K562 (cell line): ENCODE measurements around the gene SEPTIN12. TPM values are rescaled to one million over a fixed set of nuclear protein-coding genes. Genes with fewer than 3 reads are reported as not detected.

ENCODE experiments used
- AFF1 ChIP-seq, 2 experiments: fragments of 450-650 bp; IDR thresholded peaks; 2 replicates each; pipeline ENCODE4 v1.6.1; 2018; ENCODE audit warnings: mild to moderate bottlenecking in 2 of 2, low read depth in 1 of 2; ENCODE audit not compliant: partially characterized antibody in 2 of 2
- ASH1L ChIP-seq: fragments of 450-650 bp; IDR thresholded peaks from 2 replicates; pipeline ENCODE4 v1.6.1; 2018; ENCODE audit warnings: borderline replicate concordance, mild to moderate bottlenecking, low read depth; ENCODE audit not compliant: partially characterized antibody
- BHLHE40 ChIP-seq: IDR thresholded peaks from 2 replicates; pipeline ENCODE4 v1.6.1; 2011; ENCODE audit warnings: low read length, improper control_type of control experiment
- CREBBP ChIP-seq: IDR thresholded peaks from one replicate; pipeline ENCODE4 v1.6.1; 2012; ENCODE audit warnings: low read depth, mild to moderate bottlenecking, control low read depth, inconsistent platforms, low read length
- ETS1 ChIP-seq: conservative IDR thresholded peaks from 2 replicates; pipeline ENCODE4 v1.6.1; 2011; ENCODE audit warnings: low read depth, mild to moderate bottlenecking, low read length; ENCODE audit not compliant: control insufficient read depth
- ID3 ChIP-seq, 2 experiments: fragments of 250-450 bp in 1 of 2; fragments of 450-650 bp in 1 of 2; sonication (Bioruptor Pico) in 1 of 2; IDR thresholded peaks; 2 replicates each; pipeline versions ENCODE4 v1.6.1 to v1.8.0; 2016 to 2021; ENCODE audit warnings: mild to moderate bottlenecking in 2 of 2, moderate library complexity in 2 of 2, missing compliant biosample characterization in 1 of 2, missing genetic modification characterization in 1 of 2
- L3MBTL2 ChIP-seq: fragments of 450-650 bp; IDR thresholded peaks from 2 replicates; pipeline ENCODE4 v1.6.1; 2016; ENCODE audit warnings: mild to moderate bottlenecking, moderate library complexity
- MEF2A ChIP-seq: IDR thresholded peaks from 2 replicates; pipeline ENCODE4 v1.6.1; 2011; ENCODE audit warnings: low read depth, mild to moderate bottlenecking, low read length, moderate library complexity; ENCODE audit not compliant: control insufficient read depth
- NR2C2 ChIP-seq, 2 experiments: fragments of 200-800 bp in 1 of 2; sonication (Bioruptor generic) in 1 of 2; sonication (generic) in 1 of 2; formaldehyde crosslinking in 1 of 2; IDR thresholded peaks; 2 replicates each; pipeline versions ENCODE4 v1.6.1 to v1.8.0; 2016 to 2022; ENCODE audit warnings: mild to moderate bottlenecking in 1 of 2, missing compliant biosample characterization in 1 of 2, missing genetic modification characterization in 1 of 2, missing genetic modification reagents in 1 of 2
- PHB2 ChIP-seq: fragments of 450-650 bp; IDR thresholded peaks from 2 replicates; pipeline ENCODE4 v1.6.1; 2017; ENCODE audit warnings: low read depth
- TAF1 ChIP-seq: IDR thresholded peaks from 2 replicates; pipeline ENCODE4 v1.6.1; 2011; ENCODE audit warnings: mild to moderate bottlenecking, low read length, moderate library complexity; ENCODE audit not compliant: insufficient read depth, control insufficient read depth, severe bottlenecking; ENCODE audit errors: extremely low read depth
- TBP ChIP-seq: optimal IDR thresholded peaks from 2 replicates; pipeline ENCODE3; 2011; ENCODE audit warnings: low read depth, low read length, improper control_type of control experiment
- ZBTB26 ChIP-seq: fragments of 450-650 bp; formaldehyde crosslinking; IDR thresholded peaks from 2 replicates; pipeline ENCODE4 v1.4.0; 2022; ENCODE audit warnings: missing genetic modification characterization
- ZNF354B ChIP-seq: fragments of 250-450 bp; sonication (Bioruptor Pico); IDR thresholded peaks from 2 replicates; pipeline ENCODE4 v1.4.0; 2020
- ZNF639 ChIP-seq, 2 experiments: fragments of 200-800 bp in 1 of 2; sonication (Bioruptor generic) in 1 of 2; sonication (generic) in 1 of 2; formaldehyde crosslinking in 1 of 2; IDR thresholded peaks in 1 of 2; conservative IDR thresholded peaks in 1 of 2; 2 replicates each; pipeline versions ENCODE4 v1.5.0 to v1.6.1; 2016 to 2020; ENCODE audit warnings: missing compliant biosample characterization in 1 of 2, missing genetic modification characterization in 1 of 2, missing genetic modification reagents in 1 of 2
- polyA plus RNA-seq, 8 experiments: library from polyadenylated mRNA; depleted of rRNA in 4 of 8; stranded (reverse) in 5 of 8; unstranded in 3 of 8; fragments of >200 nt; fragmentation: Nextera tagmentation in 2 of 8; fragmentation: Illumina TruSeq in 1 of 8; extraction: Ambion mirVana in 2 of 8; extraction: Trizol in 1 of 8; gene quantifications; 2 replicates each; pipeline versions ENCODE4 v1.2.1 to v1.2.3, GENCODE V29; 2011 to 2014; ENCODE audit warnings: inconsistent platforms in 1 of 8, missing spikeins in 1 of 8
- total RNA-seq, 7 experiments: library from RNA; depleted of rRNA in 6 of 7; stranded (reverse); fragments of >200 nt in 6 of 7; fragmentation: Illumina TruSeq in 2 of 7; extraction: Trizol in 2 of 7; gene quantifications; 2 replicates each; pipeline versions ENCODE4 v1.2.1 to v1.2.3, GENCODE V29; 2011 to 2021; ENCODE audit warnings: low replicate concordance in 1 of 7

The SEPTIN12 gene
- total and polyA plus RNA-seq, 9 of the 15 experiments (the other 6 are each of a cell fraction or from before 2014, with no cell fraction given) = not detected

GRCh38 chr16:4734063-4734729, 53.9 kb downstream of the SEPTIN12 start, which contains the start of the genes ANKS3 and DNAAF8 (continued):
- TF ChIP-seq ETS1 (peak; percentile 73; the same call in 1 of the 2 replicates), PHB2 (no peak), ZNF639 (CRISPR knock-in tag; conservative IDR thresholded peaks at IDR 0.05 in 1 of 2, IDR thresholded peaks at IDR 0.05 in 1 of 2) (peak in 1 of 2 experiments; percentile 99; a peak in 2 of 4 replicates), ID3 (CRISPR knock-in tag; IDR thresholded peaks at IDR 0.05) (no peak), ID3 (tag; IDR thresholded peaks at IDR 0.05) (0 out of 2 replicates have a peak, but pooled peaks have one; percentile 26), BHLHE40 (0 out of 2 replicates have a peak, but pooled peaks have one; percentile 43), ASH1L (peak; percentile 76), TBP (peak; percentile 24), AFF1 (IDR thresholded peaks at IDR 0.05; ENCODE audit: low read depth in 1 of 2, partially characterized antibody in 2 of 2) (peak in 1 of 2 experiments; percentile 13), CREBBP (no peak), L3MBTL2 (peak; percentile 81), MEF2A (no peak), ZBTB26 (CRISPR knock-in tag) (0 out of 2 replicates have a peak, but pooled peaks have one; percentile 4), ZNF354B (CRISPR knock-in tag) (no peak), NR2C2 (CRISPR knock-in tag; IDR thresholded peaks at IDR 0.05) (peak; percentile 98), NR2C2 (tag; IDR thresholded peaks at IDR 0.05) (peak; percentile 100), TAF1 (no peak)
